Endothelial cell of umbilical vein (primary cell): ENCODE data around the gene WWC1. TPM values are rescaled to one million over a fixed set of nuclear protein-coding genes. Genes with fewer than 3 reads are reported as not detected.

Experiments used
- Bru-seq: library from RNA; stranded (reverse); fragments of 400-500 nt; gene quantifications from one replicate; lab custom pipeline; 2021; lab: Mats Ljungman, UMichigan
- BruChase-seq, 2 experiments: library from RNA; stranded (reverse); fragments of 400-500 nt; gene quantifications; one replicate each; lab custom pipeline; 2021; lab: Mats Ljungman, UMichigan
- BruUV-seq: library from RNA; stranded (reverse); fragments of 400-500 nt; replicated peaks from 2 replicates; lab custom pipeline; 2021; lab: Mats Ljungman, UMichigan
- CTCF ChIA-PET: fragments of 300-600, 350-600 bp; sonication (Branson Sonifier 250); formaldehyde crosslinking; loops from one replicate; lab custom pipeline; 2021; ENCODE audit warnings: antibody characterized with exemption, inconsistent platforms; lab: Charles Lee
- POLR2A ChIA-PET: fragments of 300-600, 350-600 bp; sonication (Branson Sonifier 250); formaldehyde crosslinking; loops from one replicate; lab custom pipeline; 2021; ENCODE audit warnings: antibody characterized with exemption, inconsistent platforms; lab: Charles Lee
- DNase-seq: peaks from one replicate; pipeline ENCODE4 v3.0.0-alpha.2; 2011; ENCODE audit warnings: low read depth, low spot score
- FAIRE-seq: peaks from 2 replicates; lab custom pipeline; 2011; peaks lifted over from hg19 to GRCh38; lab: Jason Lieb, UNC
- H2AFZ ChIP-seq: 2 replicates; pipeline ENCODE4 v1.6.0; 2012; ENCODE audit warnings: low read depth, low read length, control low read depth, inconsistent platforms
- H3K27ac ChIP-seq: 2 replicates; pipeline ENCODE4 v1.5.1; 2011; ENCODE audit warnings: low read depth, mild to moderate bottlenecking, control low read depth, low read length, moderate library complexity; ENCODE audit not compliant: insufficient read depth
- H3K27me3 ChIP-seq, 2 experiments: 2 replicates each; pipeline versions ENCODE4 v1.6.0 to v1.6.1; 2011; ENCODE audit warnings: low read length in 2 of 2, mixed read lengths in 1 of 2; ENCODE audit not compliant: control insufficient read depth in 2 of 2, insufficient read depth in 2 of 2
- H3K36me3 ChIP-seq, 2 experiments: 2 replicates in 1 of 2; 3 replicates in 1 of 2; pipeline ENCODE4 v1.5.1; 2011; ENCODE audit warnings: low read length in 2 of 2, mild to moderate bottlenecking in 1 of 2, moderate library complexity in 1 of 2; ENCODE audit not compliant: control insufficient read depth in 2 of 2, insufficient read depth in 2 of 2; ENCODE audit errors: extremely low read depth in 1 of 2
- H3K4me1 ChIP-seq: 3 replicates; pipeline ENCODE4 v1.5.1; 2011; ENCODE audit warnings: mild to moderate bottlenecking, low read length; ENCODE audit not compliant: control insufficient read depth, insufficient read depth; ENCODE audit errors: extremely low read depth
- H3K4me2 ChIP-seq: 2 replicates; pipeline ENCODE4 v1.6.1; 2011; ENCODE audit warnings: low read length, control low read depth, mixed read lengths; ENCODE audit not compliant: insufficient read depth
- H3K4me3 ChIP-seq, 3 experiments: fragments of 200-600 bp in 1 of 3; sonication (generic), shearing (Covaris generic) in 1 of 3; replicated peaks in 1 of 3; 2 replicates each; pipeline ENCODE4 v1.5.1; 2011 to 2016; ENCODE audit warnings: control low read depth in 3 of 3, low read length in 3 of 3, mild to moderate bottlenecking in 2 of 3, inconsistent platforms in 1 of 3, low read depth in 1 of 3, moderate library complexity in 1 of 3; ENCODE audit not compliant: insufficient read depth in 1 of 3
- H3K79me2 ChIP-seq: 2 replicates; pipeline ENCODE4 v1.6.0; 2012; ENCODE audit warnings: low read length, inconsistent platforms; ENCODE audit not compliant: control insufficient read depth, insufficient read depth
- H3K9ac ChIP-seq: replicated peaks from 2 replicates; pipeline ENCODE3; 2011; ENCODE audit warnings: low read length, control low read depth; ENCODE audit not compliant: insufficient read depth; ENCODE audit errors: extremely low read depth
- H3K9me1 ChIP-seq: replicated peaks from 3 replicates; pipeline ENCODE4 v1.6.0; 2011; ENCODE audit warnings: mild to moderate bottlenecking, low read length; ENCODE audit not compliant: control insufficient read depth, insufficient read depth; ENCODE audit errors: extremely low read depth
- H3K9me3 ChIP-seq: replicated peaks from 2 replicates; pipeline ENCODE4 v1.5.1; 2012; ENCODE audit warnings: low read length, inconsistent platforms; ENCODE audit not compliant: control insufficient read depth, insufficient read depth
- H4K20me1 ChIP-seq: replicated peaks from 2 replicates; pipeline ENCODE3; 2011; ENCODE audit warnings: mild to moderate bottlenecking, low read length; ENCODE audit not compliant: control insufficient read depth, insufficient read depth; ENCODE audit errors: extremely low read depth
- EZH2 ChIP-seq: IDR thresholded peaks from 2 replicates; pipeline ENCODE4 v1.6.1; 2012; ENCODE audit warnings: borderline replicate concordance, low read depth, mild to moderate bottlenecking, moderate library complexity, low read length, inconsistent platforms; ENCODE audit not compliant: severe bottlenecking
- FOS ChIP-seq: IDR thresholded peaks from 2 replicates; pipeline ENCODE4 v1.6.1; 2011; ENCODE audit warnings: mild to moderate bottlenecking, low read length, moderate library complexity, borderline replicate concordance; ENCODE audit not compliant: insufficient read depth
- GATA2 ChIP-seq: IDR thresholded peaks from 2 replicates; pipeline ENCODE4 v1.7.0; 2011; ENCODE audit warnings: low read depth, mild to moderate bottlenecking, moderate library complexity, mixed read lengths, low read length; ENCODE audit not compliant: insufficient read length, insufficient read depth
- JUN ChIP-seq: IDR thresholded peaks from 2 replicates; pipeline ENCODE4 v1.6.1; 2011; ENCODE audit warnings: borderline replicate concordance, low read depth; ENCODE audit not compliant: insufficient read length, insufficient read depth
- MYC ChIP-seq: IDR thresholded peaks from one replicate; pipeline ENCODE4 v1.6.1; 2011; ENCODE audit warnings: mild to moderate bottlenecking, low read depth, low read length
- POLR2A ChIP-seq: IDR thresholded peaks from 2 replicates; pipeline ENCODE4 v1.6.1; 2012; ENCODE audit warnings: low read depth, mild to moderate bottlenecking, control low read depth, low read length
- POLR2AphosphoS5 ChIP-seq: IDR thresholded peaks from 2 replicates; pipeline ENCODE4 v1.6.1; 2012; ENCODE audit warnings: low read depth, mild to moderate bottlenecking, control low read depth, low read length, moderate library complexity; ENCODE audit not compliant: insufficient read depth
- dilution Hi-C: fragments of 300-500 bp; cut with MboI; formaldehyde crosslinking; loops from one replicate; pipeline ENCODE4 v1.15.0; 2019; ENCODE audit warnings: low sequenced_read_pairs; ENCODE audit not compliant: extremely low pct_ligation_motif_present
- intact Hi-C: fragments of 100-400 bp; cut with micrococcal nuclease; formaldehyde crosslinking; loops from one replicate; pipeline ENCODE4 v1.10.0; 2022
- long read RNA-seq: library from polyadenylated mRNA; stranded (forward); transcript quantifications from one replicate; pipeline ENCODE4 v2.0.0, GENCODE V29; 2021
- polyA minus RNA-seq, 3 experiments: library from RNA; depleted of rRNA, polyadenylated mRNA; stranded (reverse); fragments of >200 nt; gene quantifications; 1 replicate in 1 of 3; 2 replicates in 2 of 3; pipeline ENCODE4 v1.2.3, GENCODE V29; 2011
- polyA plus RNA-seq, 4 experiments: library from polyadenylated mRNA; depleted of rRNA in 3 of 4; stranded (reverse) in 3 of 4; unstranded in 1 of 4; fragments of >200 nt; gene quantifications; 2 replicates each; pipeline versions ENCODE4 v1.2.1 to v1.2.3, GENCODE V29; 2011 to 2012; ENCODE audit warnings: missing spikeins in 1 of 4
- total RNA-seq: library from RNA; stranded (reverse); gene quantifications from 2 replicates; pipeline ENCODE4 v1.2.3, GENCODE V29; 2021
- TF ChIP-seq, protein P1 (sequence below), 2 donors: IDR thresholded peaks; 1 replicate in 1 of 2; 2 replicates in 1 of 2; pipeline ENCODE4 v1.5.1; 2011; ENCODE audit warnings: low read length in 2 of 2, mild to moderate bottlenecking in 2 of 2, moderate library complexity in 2 of 2, control low read depth in 1 of 2, inconsistent platforms in 1 of 2, low read depth in 1 of 2; ENCODE audit not compliant: insufficient read depth in 1 of 2; ENCODE audit errors: extremely low read depth in 1 of 2
- TF ChIP-seq, protein P2 (sequence below): IDR thresholded peaks from 2 replicates; pipeline ENCODE4 v1.6.1; 2011; ENCODE audit not compliant: insufficient read depth, insufficient read length

The WWC1 gene
- total RNA-seq (0.44 and 0.91 TPM in 2 replicates), polyA plus RNA-seq (0.03 and 0.08 TPM in 2 replicates), polyA minus RNA-seq (0.06 TPM in 1 of 2 replicates, not detected in the other), Bru-seq, nascent RNA (percentile 22 among the genes with signal in this experiment), BruChase-seq, experiment 1, labeled RNA remaining after a 6-hour chase (percentile 12 among the genes with signal in this experiment), BruChase-seq, experiment 2, labeled RNA remaining after a 2-hour chase (percentile 11 among the genes with signal in this experiment)
- 0.15 and 0.20 TPM in 2 replicates for polyA plus RNA-seq (2011; cell fraction: cytosol; rRNA removed)
- 0.11 and 0.66 TPM in 2 replicates for polyA plus RNA-seq (2011; cell fraction: nucleus; rRNA removed)
- 0.07 and 0.17 TPM in 2 replicates for polyA plus RNA-seq (2012)
- 35.0 TPM for polyA minus RNA-seq (2011; cell fraction: cytosol; rRNA and poly(A)+ RNA removed)
- polyA minus RNA-seq (2011; cell fraction: nucleus; rRNA and poly(A)+ RNA removed), result 1.2 and 1.5 TPM in 2 replicates
- long read RNA-seq, result 0 reads

DNA sequence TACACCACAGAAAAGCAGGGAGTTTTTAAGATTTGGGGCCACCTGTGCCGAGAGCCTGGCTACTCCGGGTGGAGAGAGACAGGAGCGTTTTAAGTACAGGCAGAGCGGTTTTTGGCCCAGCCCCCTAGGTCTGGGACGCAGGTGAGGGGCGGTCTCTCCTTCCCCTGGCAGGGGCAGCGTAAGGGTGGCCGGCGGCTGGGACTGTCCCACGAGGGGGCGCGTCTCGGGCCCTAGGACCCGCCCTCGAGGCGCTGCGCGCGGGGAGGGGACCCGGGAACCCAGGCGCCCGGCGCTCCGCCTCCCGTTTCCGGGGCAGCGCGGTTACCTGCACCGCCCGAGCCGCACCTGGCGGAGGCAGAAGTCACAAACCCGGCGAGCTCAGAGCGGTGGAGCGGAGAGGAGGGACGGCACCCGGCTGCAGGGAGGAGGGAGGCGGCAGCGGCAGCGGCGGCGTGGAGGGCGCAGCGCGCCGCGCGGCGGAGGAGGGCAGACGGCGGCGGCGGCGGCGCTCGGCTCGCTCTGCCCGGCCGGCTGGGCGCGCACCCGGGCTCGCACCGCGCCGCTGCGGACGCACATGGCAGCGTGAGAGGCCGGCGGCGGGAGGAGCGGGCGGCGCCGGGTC is at the start of gene WWC1:
Gene WWC1, plus strand, starts transcription at position 304 of the 622 bp plus-strand sequence. CDS start 508 bp downstream, outside the sequence.
- FAIRE-seq (no peak), DNase-seq (no peak)
- Histone ChIP-seq H3K9me3 (no peaks in the 10 kb centered on the region), H3K79me2 (no peaks in the 10 kb centered on the region), H3K9me1 (no peaks in the 10 kb centered on the region), H3K36me3 (no peaks in the 10 kb centered on the region), H3K9ac (no peak within 1 kb of the TSS), H3K4me3 (peak within 1 kb of the TSS; percentile 4 to 38 (median 32)), H3K4me1 (peaks cover 3% of the 10 kb centered on the region), H4K20me1 (no peaks in the 10 kb centered on the region), H3K27me3 (peaks cover 8 to 16% of the 10 kb centered on the region in 2 experiments), H3K27ac (no peak within 1 kb of the TSS), H2AFZ (peak within 1 kb of the TSS; percentile 21), H3K4me2 (peak within 1 kb of the TSS; percentile 51)
- POLR2A ChIA-PET, result no interaction called here
- CTCF ChIA-PET, result no interaction called here
- dilution Hi-C loops, result no loop called here
- intact Hi-C loops, result no loop called here
- TF ChIP-seq MYC (no peak), POLR2AphosphoS5 (no peak), FOS (no peak)
- no TSS peak for BruUV-seq

DNA sequence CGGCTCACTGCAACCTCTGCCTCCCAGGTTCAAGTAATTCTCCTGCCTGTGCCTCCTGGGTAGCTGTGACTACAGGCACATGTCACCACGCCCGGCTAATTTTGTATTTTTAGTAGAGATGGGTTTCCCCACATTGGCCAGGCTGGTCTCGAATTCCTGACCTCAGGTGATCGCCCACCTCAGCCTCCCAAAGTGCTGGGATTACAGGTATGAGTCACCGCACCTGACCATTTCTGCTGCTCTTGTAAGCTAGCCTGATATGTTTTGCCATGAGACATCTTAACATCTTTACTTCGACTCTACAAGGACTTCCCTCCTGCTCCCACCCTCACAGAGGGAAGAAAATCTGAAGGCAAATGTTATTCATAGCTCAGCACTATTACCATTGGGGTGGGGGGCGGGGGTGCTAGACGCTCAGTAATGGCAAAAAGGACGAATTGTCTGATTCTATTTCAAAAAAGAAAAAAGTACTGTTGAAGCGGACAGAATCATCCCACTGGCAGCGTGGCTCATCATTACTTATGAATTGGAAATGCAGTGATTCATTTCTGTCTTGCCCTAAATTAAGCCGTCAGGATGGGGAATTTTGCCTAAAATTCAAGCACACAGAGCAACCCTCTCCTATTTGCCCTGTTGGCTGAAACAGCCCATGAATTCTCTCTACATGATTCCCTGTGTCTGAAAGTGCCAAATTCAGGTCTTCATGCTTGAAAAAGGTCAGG is 46.4 kb upstream of the WWC1 start:
- BruUV-seq, result no TSS peak
- Histone ChIP-seq H3K4me2 (no peak overlapping the region), H3K4me3 (no peak overlapping the region), H3K79me2 (no peaks in the 10 kb centered on the region), H3K9ac (no peak overlapping the region), H2AFZ (no peak overlapping the region), H3K27me3 (no peaks in the 10 kb centered on the region), H3K36me3 (no peaks in the 10 kb centered on the region), H3K27ac (no peak overlapping the region), H3K9me1 (no peaks in the 10 kb centered on the region), H3K4me1 (no peaks in the 10 kb centered on the region), H3K9me3 (no peaks in the 10 kb centered on the region), H4K20me1 (no peaks in the 10 kb centered on the region)
- dilution Hi-C loops, result no loop called here
- TF ChIP-seq POLR2AphosphoS5 (no peak), FOS (no peak), MYC (no peak), POLR2A (no peak), GATA2 (no peak), JUN (no peak), EZH2 (no peak)
- TF ChIP-seq, protein P1, sequence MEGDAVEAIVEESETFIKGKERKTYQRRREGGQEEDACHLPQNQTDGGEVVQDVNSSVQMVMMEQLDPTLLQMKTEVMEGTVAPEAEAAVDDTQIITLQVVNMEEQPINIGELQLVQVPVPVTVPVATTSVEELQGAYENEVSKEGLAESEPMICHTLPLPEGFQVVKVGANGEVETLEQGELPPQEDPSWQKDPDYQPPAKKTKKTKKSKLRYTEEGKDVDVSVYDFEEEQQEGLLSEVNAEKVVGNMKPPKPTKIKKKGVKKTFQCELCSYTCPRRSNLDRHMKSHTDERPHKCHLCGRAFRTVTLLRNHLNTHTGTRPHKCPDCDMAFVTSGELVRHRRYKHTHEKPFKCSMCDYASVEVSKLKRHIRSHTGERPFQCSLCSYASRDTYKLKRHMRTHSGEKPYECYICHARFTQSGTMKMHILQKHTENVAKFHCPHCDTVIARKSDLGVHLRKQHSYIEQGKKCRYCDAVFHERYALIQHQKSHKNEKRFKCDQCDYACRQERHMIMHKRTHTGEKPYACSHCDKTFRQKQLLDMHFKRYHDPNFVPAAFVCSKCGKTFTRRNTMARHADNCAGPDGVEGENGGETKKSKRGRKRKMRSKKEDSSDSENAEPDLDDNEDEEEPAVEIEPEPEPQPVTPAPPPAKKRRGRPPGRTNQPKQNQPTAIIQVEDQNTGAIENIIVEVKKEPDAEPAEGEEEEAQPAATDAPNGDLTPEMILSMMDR (IDR thresholded peaks at IDR 0.05; ENCODE audit: extremely low read depth in 1 of 2, insufficient read depth in 1 of 2, low read depth in 1 of 2, low read length in 2 of 2), result no peak
- TF ChIP-seq, protein P2, sequence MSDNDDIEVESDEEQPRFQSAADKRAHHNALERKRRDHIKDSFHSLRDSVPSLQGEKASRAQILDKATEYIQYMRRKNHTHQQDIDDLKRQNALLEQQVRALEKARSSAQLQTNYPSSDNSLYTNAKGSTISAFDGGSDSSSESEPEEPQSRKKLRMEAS, result no peak
- intact Hi-C loops, result no loop called here
- ChIA-PET POLR2A (no interaction called here), CTCF (no interaction called here)
- DNase-seq, result no peak
- no peak for FAIRE-seq
